Measurements from ENCODE around the gene KRT82. TPM values are rescaled to one million over a fixed set of nuclear protein-coding genes. Genes with fewer than 3 reads are reported as not detected.
"Not testable (repeated sequence)": the region's sequence is repeated elsewhere in the genome, so short reads cannot be mapped to it uniquely, and the experiment has no call there.

Gene KRT82
- not detected for polyA plus RNA-seq (ENCODE audit: insufficient read length in 4 of 4)

GRCh38 chr12:52405922-52406385 lies at the start of gene KRT82:
Gene KRT82 (minus strand): TSS chr12:52406335. CDS start chr12:52406277, 58 bp downstream.
- no peak for DNase-seq (ENCODE audit: low read depth in 4 of 4, low spot score in 3 of 4)

GRCh38 chr12:52455821-52456220 lies 49.7 kb upstream of the KRT82 start:
- no peak for DNase-seq (ENCODE audit: low read depth in 4 of 4, low spot score in 3 of 4)

- DNase-seq (ENCODE audit: low read depth in 4 of 4, low spot score in 3 of 4): no peak
Observed at GRCh38 chr12:52454411-52455201, 48.5 kb upstream of the KRT82 start.

GRCh38 chr12:52452101-52452500 lies 46.0 kb upstream of the KRT82 start, which contains the start of gene KRT6B:
Gene KRT6B (minus strand): TSS chr12:52452146. CDS start chr12:52452078, 68 bp downstream.
- DNase-seq (ENCODE audit: low read depth in 4 of 4, low spot score in 3 of 4): no peak

DNA sequence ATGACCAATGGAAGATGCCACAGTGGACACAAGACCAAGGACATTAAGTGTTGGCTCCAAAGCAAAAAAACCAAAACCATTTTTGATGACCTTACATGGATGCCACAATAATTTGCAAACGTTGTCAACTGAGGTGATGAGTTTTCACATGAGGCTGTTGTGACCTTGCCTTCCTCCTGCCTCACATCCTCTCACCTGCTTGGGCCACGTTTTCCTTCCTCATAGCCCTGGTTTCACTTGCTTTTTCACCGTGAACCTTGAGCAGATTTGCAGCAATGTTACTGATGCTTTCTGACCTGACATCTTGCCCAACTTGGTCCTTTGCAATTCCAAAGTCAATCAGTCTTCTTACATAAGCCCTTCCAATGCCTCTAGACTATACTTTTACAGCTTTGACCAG lies 42.1 kb upstream of the KRT82 start:
- no peak for DNase-seq (ENCODE audit: low read depth in 4 of 4, low spot score in 3 of 4)

DNA sequence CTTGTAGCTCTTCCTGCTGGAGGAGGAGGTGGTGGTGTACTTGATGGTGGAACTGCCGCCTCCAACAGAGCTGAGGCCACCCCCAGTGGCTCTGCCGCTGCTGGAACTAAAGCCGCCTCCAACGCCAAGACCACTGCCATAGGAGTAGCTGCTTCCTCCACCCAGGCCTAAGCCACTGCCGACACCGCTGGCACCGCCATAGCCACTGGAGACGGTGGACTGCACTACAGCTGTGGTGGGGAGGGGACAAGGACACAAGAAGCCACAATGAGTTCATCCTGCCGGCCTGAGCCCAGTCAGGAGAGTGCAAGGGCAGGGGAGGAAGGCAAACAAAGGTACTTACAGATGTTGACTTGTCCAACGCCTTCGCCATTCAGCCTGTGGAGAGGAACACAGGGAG lies 41.1 kb upstream of the KRT82 start:
- DNase-seq (ENCODE audit: low read depth in 4 of 4, low spot score in 3 of 4): not testable (repeated sequence)

- DNase-seq (ENCODE audit: low read depth in 4 of 4, low spot score in 3 of 4): no peak
Observed at GRCh38 chr12:52446367-52447045, 40.4 kb upstream of the KRT82 start.

DNA sequence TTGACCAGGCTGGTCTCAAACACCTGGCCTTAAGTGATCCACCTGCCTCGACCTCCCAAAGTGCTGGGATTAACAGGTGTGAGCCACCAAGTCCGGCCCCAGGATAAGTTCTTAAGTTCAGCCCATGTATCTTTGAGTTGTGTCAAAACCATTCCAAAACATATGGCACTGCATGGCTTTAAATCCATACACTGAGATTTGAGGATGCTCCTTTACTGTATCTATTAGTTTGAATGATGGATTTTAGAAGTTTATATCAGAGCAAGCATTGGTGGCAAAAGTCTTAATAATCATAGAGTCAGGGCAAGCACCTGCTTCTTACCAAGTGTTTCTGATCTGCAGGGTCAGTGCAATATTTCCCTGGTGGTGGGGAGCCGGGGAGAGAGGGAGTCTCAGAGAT lies 39.7 kb upstream of the KRT82 start:
- no peak for DNase-seq (ENCODE audit: low read depth in 4 of 4, low spot score in 3 of 4)

GRCh38 chr12:52444647-52445595 lies 38.8 kb upstream of the KRT82 start:
- DNase-seq (ENCODE audit: low read depth in 4 of 4, low spot score in 3 of 4): no peak

DNA sequence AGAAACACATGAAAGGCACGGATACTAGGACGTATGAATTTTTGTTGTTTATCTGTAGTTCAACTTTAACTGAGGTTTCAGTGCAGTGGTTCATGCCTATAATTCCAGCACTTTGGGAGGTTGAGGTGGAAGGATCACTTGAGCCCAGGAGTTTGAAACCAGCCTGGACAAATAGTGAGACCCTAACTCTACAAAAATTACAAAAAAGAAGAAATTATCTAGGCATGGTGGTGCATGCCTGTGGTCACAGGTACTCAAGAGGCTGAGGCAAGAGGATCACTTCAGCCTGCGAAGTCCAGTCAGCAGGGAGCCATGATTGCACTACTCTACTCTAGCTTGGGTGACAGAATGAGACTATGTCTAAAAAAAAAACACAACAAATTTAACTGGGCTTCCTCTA lies 37.8 kb upstream of the KRT82 start:
- no peak for DNase-seq (ENCODE audit: low read depth in 4 of 4, low spot score in 3 of 4)

DNA sequence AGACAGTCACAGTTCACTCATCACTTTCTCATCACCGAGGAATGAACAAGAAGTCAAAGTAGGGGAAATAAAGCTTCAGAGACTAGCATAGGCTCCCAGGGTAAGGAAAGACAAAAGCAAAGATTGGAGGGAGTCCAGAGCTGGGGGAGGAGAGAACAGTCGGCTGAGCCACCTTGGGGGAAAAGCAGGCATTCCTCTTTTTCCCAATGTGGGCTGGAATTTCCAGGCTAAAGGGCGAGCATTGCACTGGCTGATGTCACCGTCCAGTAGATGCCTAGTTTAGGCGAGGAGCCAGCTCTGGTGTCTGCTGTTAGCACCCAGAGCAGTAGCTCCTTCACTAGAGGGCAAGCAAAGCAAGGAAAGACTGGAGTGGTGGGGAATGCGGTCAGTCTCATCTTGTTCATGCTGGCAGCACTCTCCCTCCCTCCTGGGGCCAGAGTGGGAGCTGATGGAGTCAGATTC lies 36.5 kb upstream of the KRT82 start:
- DNase-seq (ENCODE audit: low read depth in 4 of 4, low spot score in 3 of 4): no peak

GRCh38 chr12:52441320-52441911 lies 35.3 kb upstream of the KRT82 start:
- no peak for DNase-seq (ENCODE audit: low read depth in 4 of 4, low spot score in 3 of 4)

DNA sequence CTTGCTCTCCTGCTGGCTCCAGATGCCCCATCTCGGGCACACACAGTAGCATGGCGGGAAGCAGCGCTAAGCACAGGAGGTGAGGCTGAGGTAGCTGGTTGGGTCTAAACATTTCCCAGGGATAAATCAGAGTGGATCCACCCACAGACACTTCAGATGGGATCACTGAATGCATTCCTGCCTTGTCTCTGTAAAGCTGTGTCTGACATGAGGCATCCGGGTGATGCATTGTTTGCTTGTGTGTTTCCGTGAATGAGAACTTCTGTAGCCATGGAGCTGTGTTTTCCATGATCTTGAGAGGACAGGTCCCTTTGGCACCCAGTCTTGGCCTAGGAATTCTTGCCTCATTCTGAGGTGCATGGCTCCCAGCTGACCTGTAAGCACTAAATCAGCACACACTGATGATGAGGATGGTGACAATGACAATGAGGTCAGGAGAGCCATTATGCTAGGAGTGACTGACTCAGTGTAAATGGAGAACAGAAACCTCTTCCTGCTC lies 34.7 kb upstream of the KRT82 start:
- DNase-seq (ENCODE audit: low read depth in 4 of 4, low spot score in 3 of 4): no peak

- DNase-seq (ENCODE audit: low read depth in 4 of 4, low spot score in 3 of 4): no peak
Observed at GRCh38 chr12:52439845-52440244, 33.7 kb upstream of the KRT82 start.

- DNase-seq (ENCODE audit: low read depth in 4 of 4, low spot score in 3 of 4): no peak
Observed at GRCh38 chr12:52439420-52439819, 33.3 kb upstream of the KRT82 start.

DNA sequence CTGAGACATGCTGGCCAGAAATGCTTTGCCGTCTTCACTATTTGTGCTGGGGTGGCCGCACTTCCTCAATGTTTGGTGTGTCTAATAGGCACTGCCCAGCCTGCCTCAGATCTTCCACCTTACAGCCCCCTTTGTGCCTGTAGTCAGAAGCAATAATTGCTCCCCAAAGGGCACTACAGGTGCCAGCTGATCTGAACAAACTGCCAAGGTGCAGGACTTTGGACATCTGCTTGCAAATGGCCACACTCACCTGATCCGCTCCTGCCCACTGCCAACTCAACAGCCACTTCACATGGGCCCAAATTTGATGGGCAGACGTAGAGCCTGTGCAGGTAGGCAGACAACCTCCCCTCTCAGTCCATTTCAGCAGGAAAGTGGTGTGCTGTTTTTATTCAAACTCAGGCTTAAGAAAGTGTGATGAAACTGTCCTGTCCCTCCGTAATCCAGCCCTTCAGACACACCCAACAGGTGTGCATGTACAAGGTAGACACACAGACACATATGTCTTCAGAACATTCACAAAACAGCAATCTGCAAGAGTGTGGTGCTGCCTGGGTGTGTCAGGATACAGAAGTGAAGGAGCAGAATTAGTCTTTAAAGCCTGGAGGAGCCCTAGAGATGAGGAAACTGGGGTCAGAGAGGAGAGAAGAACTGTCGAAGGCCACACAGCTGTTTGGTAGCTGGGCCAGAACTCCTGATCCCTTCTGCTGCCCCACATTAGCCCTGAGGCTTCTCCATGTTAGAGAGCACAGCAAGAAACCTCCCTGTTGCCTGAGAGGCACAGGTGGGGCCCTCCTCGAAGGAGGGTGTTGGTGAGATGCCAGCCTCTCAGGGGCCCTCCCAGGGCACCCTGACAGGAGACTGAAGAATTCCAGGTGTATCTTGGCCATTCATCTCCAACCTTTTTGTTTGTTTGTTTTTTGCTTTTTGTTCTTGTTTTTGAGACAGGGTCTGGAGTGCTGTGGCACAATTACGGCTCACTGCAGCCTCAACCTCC lies 32.5 kb upstream of the KRT82 start:
- no peak for DNase-seq (ENCODE audit: low read depth in 4 of 4, low spot score in 3 of 4)

DNA sequence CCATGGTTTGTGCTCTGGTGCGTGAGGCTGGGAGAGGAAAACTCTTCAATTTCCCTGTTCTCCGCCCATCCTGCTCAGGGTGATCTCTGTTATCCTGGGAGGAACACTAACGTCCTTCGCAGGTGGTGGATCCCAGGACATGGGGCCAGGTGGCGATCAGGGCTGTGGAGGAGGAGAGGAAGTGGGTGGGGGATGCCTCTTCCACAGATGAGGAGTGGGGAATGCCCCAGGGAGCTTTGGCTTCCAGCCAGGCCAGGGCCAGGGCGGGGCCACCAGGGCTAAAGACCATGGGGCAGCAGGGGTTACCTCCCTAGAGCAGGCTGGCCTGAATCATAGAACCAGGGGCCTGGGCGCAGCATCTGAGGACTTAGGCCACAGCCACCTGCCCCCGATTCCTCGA lies 31.4 kb upstream of the KRT82 start:
- DNase-seq (ENCODE audit: low read depth in 4 of 4, low spot score in 3 of 4): no peak

GRCh38 chr12:52436828-52437474 lies 30.8 kb upstream of the KRT82 start:
- DNase-seq (ENCODE audit: low read depth in 4 of 4, low spot score in 3 of 4): no peak
